WERI-Rb-1 (cell line): ENCODE measurements around the gene INTS11.
A peak's percentile ranks its signal among the peaks of the same experiment; 100 is the strongest.

Experiments
- DNase-seq: peaks from one replicate; pipeline ENCODE4 v3.0.0-alpha.2; 2020
- H3K27ac ChIP-seq: fragments of 250-450 bp; sonication (Bioruptor Pico); 2 replicates; pipeline ENCODE4 v1.5.1; 2020; ENCODE audit warnings: mild to moderate bottlenecking, moderate library complexity
- H3K27me3 ChIP-seq: fragments of 250-450 bp; sonication (Bioruptor Pico); 2 replicates; pipeline ENCODE4 v1.5.1; 2021; ENCODE audit warnings: mild to moderate bottlenecking, low read depth, moderate library complexity; ENCODE audit not compliant: insufficient read depth, severe bottlenecking
- H3K36me3 ChIP-seq: fragments of 250-450 bp; sonication (Bioruptor Pico); 2 replicates; pipeline ENCODE4 v1.5.1; 2020; ENCODE audit warnings: mild to moderate bottlenecking, moderate library complexity
- H3K4me3 ChIP-seq: 2 replicates; pipeline ENCODE4 v1.5.1; 2011; ENCODE audit warnings: low read depth, mild to moderate bottlenecking, control low read depth, low read length
- H3K9me3 ChIP-seq: fragments of 250-450 bp; sonication (Bioruptor Pico); 2 replicates; pipeline ENCODE4 v1.5.1; 2021; ENCODE audit warnings: mild to moderate bottlenecking, moderate library complexity; ENCODE audit not compliant: severe bottlenecking
- CTCF ChIP-seq: IDR thresholded peaks from 2 replicates; pipeline ENCODE4 v1.5.1; 2011; ENCODE audit warnings: low read depth, mild to moderate bottlenecking, control low read depth, inconsistent platforms, low read length

The INTS11 gene

GRCh38 chr1:1314237-1314586 lies 10.2 kb downstream of the INTS11 start:
- no peak for TF ChIP-seq CTCF
- Histone ChIP-seq H3K27me3 (no peaks in the 10 kb centered on the region), H3K4me3 (no peak overlapping the region), H3K9me3 (no peaks in the 10 kb centered on the region), H3K36me3 (peaks cover 93% of the 10 kb centered on the region), H3K27ac (peak overlapping the region; percentile 27; the same call in 1 of the 2 replicates)
- no peak for DNase-seq

DNA sequence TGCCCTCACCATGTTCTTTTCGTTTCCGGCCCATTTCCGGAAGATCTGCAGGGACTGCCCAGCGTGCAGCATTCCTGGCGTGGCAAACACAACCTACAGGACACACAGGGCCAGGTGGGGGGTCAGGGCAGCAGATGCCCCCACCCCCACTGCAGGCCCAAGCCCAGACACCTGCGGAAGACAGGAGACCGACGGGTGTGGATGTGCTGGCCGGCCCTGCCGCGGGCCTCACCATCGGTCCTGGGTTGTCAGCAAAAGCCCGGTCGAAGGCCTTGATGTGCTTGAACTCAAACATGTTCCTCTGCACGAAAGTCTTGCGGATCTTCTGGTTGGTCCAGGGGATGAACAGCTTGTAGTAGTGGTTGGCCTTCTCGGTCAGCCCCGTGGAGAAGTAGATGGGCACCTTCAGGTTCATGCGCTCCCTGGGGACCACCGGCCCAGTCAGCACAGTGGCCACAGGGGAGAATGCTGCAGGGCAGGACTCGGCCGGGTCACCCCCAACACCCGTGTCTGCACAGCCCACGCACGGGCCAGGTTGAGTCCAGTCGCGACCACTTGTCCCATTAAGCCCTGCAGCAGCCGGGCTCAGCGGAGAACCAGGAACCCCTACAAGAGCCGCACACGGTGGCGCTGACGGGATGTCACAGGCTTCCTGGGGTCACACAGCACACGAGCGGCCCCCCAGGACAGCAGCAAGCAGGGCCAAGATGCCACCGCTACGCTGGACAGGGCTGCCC lies 10.8 kb downstream of the INTS11 start:
- Histone ChIP-seq H3K27ac (no peak overlapping the region; the same call in 1 of the 2 replicates), H3K36me3 (peaks cover 93% of the 10 kb centered on the region), H3K9me3 (no peaks in the 10 kb centered on the region), H3K27me3 (no peaks in the 10 kb centered on the region), H3K4me3 (no peak overlapping the region)
- DNase-seq, result no peak
- no peak for TF ChIP-seq CTCF

GRCh38 chr1:1312450-1313314 lies 11.8 kb downstream of the INTS11 start:
- Histone ChIP-seq H3K9me3 (no peaks in the 10 kb centered on the region), H3K27me3 (no peaks in the 10 kb centered on the region), H3K4me3 (no peak overlapping the region), H3K27ac (no peak overlapping the region; the same call in 1 of the 2 replicates), H3K36me3 (peaks cover 88% of the 10 kb centered on the region)
- TF ChIP-seq CTCF, result no peak
- DNase-seq, result no peak

DNA sequence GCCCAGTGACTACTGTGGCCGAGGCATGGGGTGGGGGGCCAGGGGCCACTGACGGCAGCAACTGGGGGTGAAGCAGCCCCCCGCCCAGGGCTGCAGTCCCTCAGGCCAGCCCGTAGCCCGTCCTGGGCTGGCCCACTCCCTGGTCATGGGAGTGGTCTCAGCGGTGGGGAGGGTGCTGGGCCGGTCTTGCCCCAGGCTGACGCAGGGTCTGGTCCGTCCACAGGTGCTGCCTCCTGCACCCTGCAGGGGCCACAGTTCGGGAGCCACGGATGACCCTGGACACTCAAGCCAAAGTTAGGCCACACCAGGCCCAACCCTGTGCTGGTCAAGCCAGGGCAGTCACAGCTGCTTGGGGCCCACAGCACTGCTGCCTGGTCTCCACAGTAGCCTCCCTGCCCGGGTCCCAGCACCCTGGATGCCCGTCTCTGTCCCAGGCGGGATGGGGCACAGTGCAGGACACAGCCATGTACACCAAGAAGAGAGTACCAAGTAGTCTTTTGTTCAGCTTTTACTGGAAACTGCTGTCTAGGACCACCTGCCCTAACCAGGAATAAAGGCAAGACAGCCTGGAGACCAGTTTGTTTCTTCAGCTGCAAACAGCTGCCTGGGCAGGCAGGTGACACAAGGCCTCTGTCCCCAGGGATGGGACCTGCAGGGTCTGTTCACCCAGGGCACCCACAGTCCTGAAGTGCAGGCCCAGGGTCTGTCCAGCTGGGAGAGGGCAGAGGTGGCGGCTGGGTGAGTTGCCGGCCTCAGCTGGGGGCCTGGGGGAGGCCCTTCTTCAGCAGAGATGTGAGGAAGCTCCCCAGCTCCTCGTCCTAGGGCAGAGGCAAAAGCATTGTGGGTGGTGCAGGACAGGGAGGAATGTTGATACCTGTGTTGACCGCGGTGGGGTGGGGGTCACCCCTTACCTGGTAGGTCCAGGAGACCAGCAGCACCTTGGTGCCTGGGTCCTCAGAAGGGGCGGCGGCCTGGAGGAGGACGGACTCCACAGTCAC lies 13.1 kb downstream of the INTS11 start:
- peaks cover 80% of the 10 kb centered on the region for H3K36me3 ChIP-seq
- no peak overlapping the region for H3K27ac ChIP-seq
- H3K27me3 ChIP-seq, result no peaks in the 10 kb centered on the region
- no peaks in the 10 kb centered on the region for H3K9me3 ChIP-seq
- TF ChIP-seq CTCF, result no peak
- H3K4me3 ChIP-seq, result no peak overlapping the region
- no peak for DNase-seq

DNA sequence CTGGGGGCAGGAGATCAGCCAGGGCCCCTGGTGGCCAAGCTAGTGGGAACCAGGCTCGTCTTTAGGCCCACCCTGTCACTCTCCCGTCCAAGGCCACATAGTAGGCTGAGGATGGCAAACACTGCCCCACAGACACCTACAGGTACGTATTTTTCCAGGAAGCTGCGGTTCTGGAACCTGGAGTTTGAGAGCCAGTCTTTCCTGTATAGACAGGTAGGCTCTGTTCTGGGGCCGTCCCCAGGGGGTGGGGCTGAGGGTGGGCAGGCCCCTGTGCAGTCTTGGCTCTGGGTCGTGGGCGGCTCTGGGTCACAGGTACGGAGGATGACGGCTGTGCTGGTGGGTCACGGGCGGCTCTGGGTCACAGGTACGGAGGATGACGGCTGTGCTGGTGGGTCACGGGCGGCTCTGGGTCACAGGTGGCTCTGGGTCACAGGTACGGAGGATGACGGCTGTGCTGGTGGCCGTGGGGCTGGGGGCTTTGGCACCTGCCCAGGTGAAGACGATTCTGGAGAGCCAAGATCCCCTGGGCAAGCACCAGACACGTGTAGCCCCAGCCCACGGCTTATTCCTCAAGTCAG lies 13.9 kb downstream of the INTS11 start:
- Histone ChIP-seq H3K36me3 (peaks cover 74% of the 10 kb centered on the region), H3K27ac (peak overlapping the region; percentile 99), H3K9me3 (no peaks in the 10 kb centered on the region), H3K27me3 (no peaks in the 10 kb centered on the region), H3K4me3 (no peak overlapping the region)
- no peak for DNase-seq
- no peak for TF ChIP-seq CTCF
